Naive B cell (primary cell): ENCODE results near the gene PDZD11. TPM values are rescaled to one million over a fixed set of nuclear protein-coding genes. Genes with fewer than 3 reads are reported as not detected.
"Not testable (repeated sequence)": the region's sequence is repeated elsewhere in the genome, so short reads cannot be mapped to it uniquely, and the experiment has no call there.

Experiments
- ATAC-seq, 2 donors: fragments of 150-1000 bp; cut with Tn5 transposase; 2 replicates each; pipeline ENCODE4 v1.10.0; 2021; ENCODE audit warnings: low read depth in 2 of 2, mild to moderate bottlenecking in 2 of 2, moderate library complexity in 2 of 2
- DNase-seq: peaks from one replicate; pipeline ENCODE4 v3.0.0; 2022
- H3K27ac Mint-ChIP-seq, 6 donors: one replicate each; pipeline ENCODE4 v1.8.0; 2020 to 2022; ENCODE audit warnings: mild to moderate bottlenecking in 6 of 6, mixed read lengths in 6 of 6, moderate library complexity in 5 of 6, inconsistent platforms in 2 of 6
- H3K27me3 Mint-ChIP-seq, 3 donors: one replicate each; pipeline ENCODE4 v1.8.0; 2021 to 2022; ENCODE audit warnings: mixed read lengths in 3 of 3, mild to moderate bottlenecking in 1 of 3
- H3K36me3 Mint-ChIP-seq, 2 donors: one replicate each; pipeline ENCODE4 v1.8.0; 2020 to 2022; ENCODE audit warnings: mixed read lengths in 2 of 2, inconsistent platforms in 1 of 2, mild to moderate bottlenecking in 1 of 2
- H3K4me1 Mint-ChIP-seq, 3 donors: one replicate each; pipeline ENCODE4 v1.8.0; 2020 to 2022; ENCODE audit warnings: mixed read lengths in 3 of 3, inconsistent platforms in 1 of 3, mild to moderate bottlenecking in 1 of 3, moderate library complexity in 1 of 3
- H3K4me3 Mint-ChIP-seq, 8 donors: one replicate each; pipeline ENCODE4 v1.8.0; 2020 to 2022; ENCODE audit warnings: mild to moderate bottlenecking in 8 of 8, mixed read lengths in 8 of 8, moderate library complexity in 8 of 8, inconsistent platforms in 2 of 8
- H3K9me3 Mint-ChIP-seq, 7 donors: one replicate each; pipeline ENCODE4 v1.8.0; 2020 to 2022; ENCODE audit warnings: mixed read lengths in 7 of 7, mild to moderate bottlenecking in 5 of 7, inconsistent platforms in 2 of 7, moderate library complexity in 1 of 7
- polyA plus RNA-seq, 6 donors: library from polyadenylated mRNA; unstranded; fragments of 300-500 nt; fragmentation: Illumina TruSeq; gene quantifications; one replicate each; pipeline ENCODE4 v1.2.3, GENCODE V29; 2021; ENCODE audit warnings: low read depth in 6 of 6

The PDZD11 gene, protein sequence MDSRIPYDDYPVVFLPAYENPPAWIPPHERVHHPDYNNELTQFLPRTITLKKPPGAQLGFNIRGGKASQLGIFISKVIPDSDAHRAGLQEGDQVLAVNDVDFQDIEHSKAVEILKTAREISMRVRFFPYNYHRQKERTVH
- polyA plus RNA-seq: 10 to 100 TPM; 12.8 to 26.1 (median 17.6) TPM

GRCh38 chrX:70289793-70290770 is at the start of gene PDZD11, which contains the start of gene KIF4A:
PDZD11 (minus strand) TSS chrX:70289927; CDS start chrX:70289341, 586 bp downstream.
KIF4A (plus strand) TSS chrX:70290104; CDS start chrX:70290459, 355 bp downstream.
- ATAC-seq (peak; percentile 98), DNase-seq (peak; percentile 69)
- peaks cover 0 to 13% (median 0%) of the 10 kb centered on the region in 3 donors for H3K4me1 Mint-ChIP-seq
- peaks cover 0 to 9% of the 10 kb centered on the region in 2 donors for H3K36me3 Mint-ChIP-seq
- peak within 1 kb of the TSS in 4 of 6 donors; percentile 44 to 70 (median 60) for H3K27ac Mint-ChIP-seq
- peak within 1 kb of the TSS; percentile 81 to 91 (median 88) for H3K4me3 Mint-ChIP-seq
- H3K9me3 Mint-ChIP-seq: peaks cover 0 to 2% (median 0%) of the 10 kb centered on the region in 7 donors
- H3K27me3 Mint-ChIP-seq: no peaks in the 10 kb centered on the region

GRCh38 chrX:70338290-70338689 is 48.6 kb upstream of the PDZD11 start:
- H3K9me3 Mint-ChIP-seq: no peaks in the 10 kb centered on the region
- no peak for ATAC-seq
- no peak overlapping the region for H3K4me3 Mint-ChIP-seq
- H3K27me3 Mint-ChIP-seq: no peaks in the 10 kb centered on the region
- H3K36me3 Mint-ChIP-seq: no peaks in the 10 kb centered on the region
- no peak overlapping the region for H3K27ac Mint-ChIP-seq
- DNase-seq: no peak
- H3K4me1 Mint-ChIP-seq: no peaks in the 10 kb centered on the region

DNA sequence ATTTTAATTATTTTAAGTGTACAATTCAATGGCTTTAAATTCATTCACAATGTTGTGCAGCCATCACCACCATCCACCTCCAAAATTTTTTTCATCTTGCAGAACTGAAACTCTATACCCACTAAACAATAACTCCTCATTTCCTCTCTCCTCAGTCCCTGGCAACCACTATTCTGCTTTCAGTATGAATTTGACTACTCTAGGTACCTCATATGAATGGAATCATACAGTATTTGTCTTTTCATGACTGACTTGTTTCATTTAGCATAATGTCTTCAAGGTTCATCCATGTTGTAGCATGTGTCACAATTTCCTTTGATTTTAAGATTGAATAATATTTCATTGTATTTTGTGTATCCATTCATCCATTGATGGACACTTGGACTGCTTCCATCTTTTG is 47.0 kb upstream of the PDZD11 start:
- ATAC-seq (peak; percentile 46 to 52), DNase-seq (no peak)
- no peak overlapping the region for H3K27ac Mint-ChIP-seq
- no peak overlapping the region for H3K4me3 Mint-ChIP-seq
- H3K36me3 Mint-ChIP-seq: no peaks in the 10 kb centered on the region
- H3K4me1 Mint-ChIP-seq: no peaks in the 10 kb centered on the region
- H3K9me3 Mint-ChIP-seq: no peaks in the 10 kb centered on the region
- H3K27me3 Mint-ChIP-seq: no peaks in the 10 kb centered on the region

- DNase-seq (no peak), ATAC-seq (no peak)
- Mint-ChIP-seq H3K9me3 (no peaks in the 10 kb centered on the region), H3K4me1 (no peaks in the 10 kb centered on the region), H3K4me3 (no peak overlapping the region), H3K27ac (no peak overlapping the region), H3K27me3 (no peaks in the 10 kb centered on the region), H3K36me3 (no peaks in the 10 kb centered on the region)
Observed at GRCh38 chrX:70332600-70332999, 42.9 kb upstream of the PDZD11 start.

DNA sequence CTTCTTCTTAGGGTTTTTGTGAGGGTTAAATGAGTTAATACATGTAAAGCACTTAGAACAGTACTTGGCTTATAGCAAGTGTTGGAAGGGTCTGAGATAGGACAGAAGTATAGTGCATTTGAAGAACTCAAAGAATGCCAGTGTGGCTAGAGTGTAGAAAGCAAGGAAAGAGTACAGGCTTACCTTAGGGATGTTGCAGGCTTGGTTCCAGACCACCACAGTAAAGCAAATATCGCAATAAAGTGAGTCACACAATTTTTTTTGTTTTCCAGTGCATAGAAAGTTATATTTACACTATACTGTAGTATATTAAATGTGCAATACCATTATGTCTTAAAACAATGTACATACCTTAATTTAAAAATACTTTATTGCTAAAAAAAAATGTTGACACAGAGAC is 41.4 kb upstream of the PDZD11 start:
- ATAC-seq: no peak
- Mint-ChIP-seq H3K27me3 (no peaks in the 10 kb centered on the region), H3K9me3 (no peaks in the 10 kb centered on the region), H3K27ac (no peak overlapping the region), H3K36me3 (no peaks in the 10 kb centered on the region), H3K4me1 (no peaks in the 10 kb centered on the region), H3K4me3 (no peak overlapping the region)
- no peak for DNase-seq

DNA sequence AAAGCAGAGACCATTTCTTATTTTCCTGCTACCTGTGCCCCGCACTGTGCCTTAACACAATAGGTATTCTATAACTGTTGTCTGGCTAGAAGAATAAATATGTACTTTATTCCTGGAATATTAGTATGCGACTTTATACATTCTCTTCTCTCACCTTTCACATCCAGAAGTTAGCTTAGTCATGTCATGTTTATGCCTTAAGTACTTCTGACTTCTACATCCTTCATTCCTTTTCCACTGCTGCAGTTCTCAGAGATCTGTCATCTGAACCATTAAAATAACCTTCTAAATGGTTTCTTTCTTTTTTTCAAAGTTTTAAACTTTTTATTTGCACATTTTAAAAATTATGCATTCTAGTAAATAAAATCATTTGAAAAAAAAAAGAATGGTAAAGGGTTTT is 34.6 kb upstream of the PDZD11 start:
- no peak overlapping the region for H3K4me3 Mint-ChIP-seq
- no peaks in the 10 kb centered on the region for H3K27me3 Mint-ChIP-seq
- no peaks in the 10 kb centered on the region for H3K9me3 Mint-ChIP-seq
- no peak for ATAC-seq
- no peak for DNase-seq
- H3K36me3 Mint-ChIP-seq: no peaks in the 10 kb centered on the region
- no peaks in the 10 kb centered on the region for H3K4me1 Mint-ChIP-seq
- no peak overlapping the region for H3K27ac Mint-ChIP-seq

- not testable (repeated sequence) for H3K27ac Mint-ChIP-seq, H3K4me3 Mint-ChIP-seq, DNase-seq, ATAC-seq, H3K27me3 Mint-ChIP-seq, H3K9me3 Mint-ChIP-seq, H3K36me3 Mint-ChIP-seq, H3K4me1 Mint-ChIP-seq
Observed at GRCh38 chrX:70323628-70324027, 33.9 kb upstream of the PDZD11 start.

GRCh38 chrX:70322784-70323183 is 33.1 kb upstream of the PDZD11 start:
- ATAC-seq (no peak), DNase-seq (no peak)
- Mint-ChIP-seq H3K9me3 (no peaks in the 10 kb centered on the region), H3K27ac (peak overlapping the region in 2 of 6 donors; percentile 37 to 59), H3K4me1 (no peaks in the 10 kb centered on the region), H3K27me3 (no peaks in the 10 kb centered on the region), H3K36me3 (no peaks in the 10 kb centered on the region), H3K4me3 (no peak overlapping the region)

DNA sequence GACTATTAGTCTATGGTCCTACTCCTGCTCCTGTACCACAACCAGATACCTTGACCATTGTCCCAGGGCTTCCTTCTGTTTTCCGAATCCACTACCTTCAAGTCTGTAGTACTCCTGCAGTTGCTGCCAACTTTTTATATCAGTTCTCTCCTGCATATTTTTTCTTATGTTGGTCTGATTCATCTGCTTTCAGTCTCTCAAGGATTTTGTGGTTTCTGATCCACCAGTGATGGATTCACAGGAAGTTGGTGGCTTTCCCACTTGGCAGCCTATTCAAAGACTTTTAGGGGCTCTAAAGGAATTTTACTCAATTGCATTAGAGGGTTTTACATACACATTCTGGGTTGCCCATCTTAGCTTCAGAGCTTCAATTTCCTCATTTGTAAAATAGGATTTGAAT is 23.8 kb upstream of the PDZD11 start:
- Mint-ChIP-seq H3K4me1 (no peaks in the 10 kb centered on the region), H3K4me3 (no peak overlapping the region), H3K27ac (no peak overlapping the region), H3K9me3 (peaks cover 0 to 2% (median 0%) of the 10 kb centered on the region in 7 donors), H3K27me3 (no peaks in the 10 kb centered on the region), H3K36me3 (no peaks in the 10 kb centered on the region)
- no peak for DNase-seq
- ATAC-seq: no peak

GRCh38 chrX:70301716-70302115 is 12.0 kb upstream of the PDZD11 start:
- no peak overlapping the region for H3K4me3 Mint-ChIP-seq
- no peak overlapping the region for H3K27ac Mint-ChIP-seq
- H3K27me3 Mint-ChIP-seq: no peaks in the 10 kb centered on the region
- H3K9me3 Mint-ChIP-seq: no peaks in the 10 kb centered on the region
- DNase-seq: no peak
- H3K36me3 Mint-ChIP-seq: no peaks in the 10 kb centered on the region
- no peak for ATAC-seq
- H3K4me1 Mint-ChIP-seq: no peaks in the 10 kb centered on the region

GRCh38 chrX:70293621-70294020 is 3.9 kb upstream of the PDZD11 start:
- Mint-ChIP-seq H3K4me3 (no peak overlapping the region), H3K9me3 (peaks cover 0 to 2% (median 0%) of the 10 kb centered on the region in 7 donors), H3K27ac (no peak overlapping the region), H3K36me3 (no peaks in the 10 kb centered on the region), H3K27me3 (no peaks in the 10 kb centered on the region), H3K4me1 (peaks cover 0 to 13% (median 0%) of the 10 kb centered on the region in 3 donors)
- DNase-seq (no peak), ATAC-seq (no peak)

GRCh38 chrX:70292788-70293187 is 3.1 kb upstream of the PDZD11 start:
- ATAC-seq (no peak), DNase-seq (no peak)
- Mint-ChIP-seq H3K36me3 (no peaks in the 10 kb centered on the region), H3K27ac (no peak overlapping the region), H3K4me1 (peaks cover 0 to 13% (median 0%) of the 10 kb centered on the region in 3 donors), H3K9me3 (peaks cover 0 to 2% (median 0%) of the 10 kb centered on the region in 7 donors), H3K27me3 (no peaks in the 10 kb centered on the region), H3K4me3 (peak overlapping the region in 1 of 8 donors; percentile 43)

GRCh38 chrX:70289168-70289792 is 447 bp downstream of the PDZD11 start:
- peak overlapping the region in 1 of 6 donors; percentile 42 for H3K27ac Mint-ChIP-seq
- peaks cover 0 to 2% (median 0%) of the 10 kb centered on the region in 7 donors for H3K9me3 Mint-ChIP-seq
- H3K36me3 Mint-ChIP-seq: peaks cover 0 to 9% of the 10 kb centered on the region in 2 donors
- DNase-seq (no peak), ATAC-seq (no peak)
- H3K4me1 Mint-ChIP-seq: peaks cover 0 to 13% (median 0%) of the 10 kb centered on the region in 3 donors
- H3K4me3 Mint-ChIP-seq: peak overlapping the region; percentile 81 to 91 (median 88)
- H3K27me3 Mint-ChIP-seq: no peaks in the 10 kb centered on the region
